Panc1 (cell line): ENCODE data around the gene TEPSIN. TPM values are rescaled to one million over a fixed set of nuclear protein-coding genes. Genes with fewer than 3 reads are reported as not detected.

Experiments used
- ATAC-seq: fragments of 200-7000 bp; cut with Tn5 transposase; 2 replicates; pipeline ENCODE4 v1.9.1; 2020; ENCODE audit warnings: mild to moderate bottlenecking, moderate library complexity
- BruUV-seq: library from RNA; stranded (reverse); fragments of 400-500 nt; replicated peaks from 2 replicates; lab custom pipeline; 2021; lab: Mats Ljungman, UMichigan
- CTCF ChIA-PET: fragments of 300-600 bp; sonication (Branson Sonifier 250); formaldehyde crosslinking; loops from one replicate; lab custom pipeline; 2022; ENCODE audit warnings: antibody characterized with exemption; lab: Charles Lee
- POLR2A ChIA-PET: fragments of 300-600 bp; sonication (Branson Sonifier 250); formaldehyde crosslinking; loops from one replicate; lab custom pipeline; 2022; ENCODE audit warnings: antibody characterized with exemption; lab: Charles Lee
- DNase-seq: peaks from one replicate; pipeline ENCODE4 v3.0.0-alpha.2; 2010; ENCODE audit warnings: low read depth, low spot score
- H3K27ac ChIP-seq: 2 replicates; pipeline ENCODE4 v1.5.1; 2011; ENCODE audit warnings: mild to moderate bottlenecking, low read length, inconsistent platforms
- H3K27me3 ChIP-seq: fragments of 200-500 bp; sonication (Bioruptor generic); 2 replicates; pipeline ENCODE4 v1.6.0; 2014; ENCODE audit warnings: low read length, inconsistent platforms; ENCODE audit not compliant: control insufficient read depth, insufficient read depth
- H3K36me3 ChIP-seq: fragments of 200-500 bp; sonication (Bioruptor generic); 2 replicates; pipeline ENCODE4 v1.5.1; 2014; ENCODE audit warnings: inconsistent platforms, mild to moderate bottlenecking, low read length, moderate library complexity; ENCODE audit not compliant: control insufficient read depth, insufficient read depth
- H3K4me1 ChIP-seq: 2 replicates; pipeline ENCODE4 v1.5.1; 2011; ENCODE audit warnings: inconsistent platforms, mild to moderate bottlenecking, low read length, moderate library complexity; ENCODE audit not compliant: control insufficient read depth, insufficient read depth
- H3K4me3 ChIP-seq, 2 experiments: 2 replicates each; pipeline ENCODE4 v1.5.1; 2011 to 2012; ENCODE audit warnings: low read depth in 2 of 2, low read length in 2 of 2, mild to moderate bottlenecking in 2 of 2, inconsistent platforms in 1 of 2, moderate library complexity in 1 of 2
- H3K9me3 ChIP-seq: fragments of 200-500 bp; sonication (Bioruptor generic); 2 replicates; pipeline ENCODE4 v1.5.1; 2014; ENCODE audit warnings: low read depth, mild to moderate bottlenecking, inconsistent platforms, low read length, moderate library complexity; ENCODE audit not compliant: control insufficient read depth, insufficient read depth
- POLR2AphosphoS5 ChIP-seq: IDR thresholded peaks from 2 replicates; pipeline ENCODE4 v1.6.1; 2012; ENCODE audit warnings: mild to moderate bottlenecking, low read depth, low read length, moderate library complexity
- SIN3A ChIP-seq: IDR thresholded peaks from 2 replicates; pipeline ENCODE4 v1.6.1; 2012; ENCODE audit warnings: low read depth, mild to moderate bottlenecking, low read length, moderate library complexity, borderline replicate concordance; ENCODE audit not compliant: insufficient read depth
- TCF7L2 ChIP-seq: IDR thresholded peaks from 2 replicates; pipeline ENCODE4 v1.6.1; 2011; ENCODE audit warnings: mild to moderate bottlenecking, low read depth, low read length, inconsistent platforms
- in situ Hi-C: cut with HindIII; loops from 2 replicates; pipeline ENCODE4 v1.10.0; 2016; ENCODE audit warnings: low sequenced_read_pairs, low pct_unique_long_range_greater_than_20kb
- intact Hi-C: fragments of 100-400 bp; cut with micrococcal nuclease; formaldehyde crosslinking; loops from one replicate; pipeline ENCODE4 v1.10.0; 2022; ENCODE audit not compliant: unreplicated experiment
- total RNA-seq: library from RNA; stranded (reverse); gene quantifications from one replicate; pipeline ENCODE4 v1.2.1, GENCODE V29; 2021; ENCODE audit not compliant: unreplicated experiment
- TF ChIP-seq, protein P1 (sequence below): fragments of 450-650 bp; IDR thresholded peaks from 2 replicates; pipeline ENCODE4 v1.5.1; 2017; ENCODE audit warnings: mild to moderate bottlenecking
- TF ChIP-seq, protein P2 (sequence below), 2 experiments: IDR thresholded peaks; 2 replicates each; pipeline ENCODE4 v1.6.1; 2011 to 2012; ENCODE audit warnings: low read depth in 2 of 2, control low read depth in 1 of 2, low read length in 1 of 2, mild to moderate bottlenecking in 1 of 2, moderate library complexity in 1 of 2; ENCODE audit not compliant: insufficient read depth in 1 of 2

TEPSIN gene
- total RNA-seq, 1 experiment from 2014 or later = 44.9 TPM

DNA sequence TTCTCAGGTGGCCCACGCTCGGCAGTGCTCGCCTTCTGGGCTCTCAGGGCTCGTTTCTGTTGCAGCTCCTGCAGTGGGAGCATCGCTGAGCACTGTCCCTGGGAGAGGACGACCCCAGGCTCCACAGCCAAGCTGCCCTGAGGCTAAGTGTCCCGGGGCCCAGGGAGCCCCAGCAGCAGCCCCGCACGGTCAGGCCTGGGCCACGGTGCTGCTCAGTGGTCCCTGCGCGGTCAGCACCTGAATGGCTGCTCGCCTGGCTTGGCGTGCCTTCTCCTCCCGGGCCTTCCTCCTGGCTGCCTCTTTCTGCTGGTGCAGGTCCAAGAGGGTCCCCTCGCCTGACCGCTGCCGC lies 39.4 kb downstream of the TEPSIN start:
- BruUV-seq = no TSS peak
- intact Hi-C loops = no loop called here
- Histone ChIP-seq H3K4me1 (no peaks in the 10 kb centered on the region), H3K27me3 (no peaks in the 10 kb centered on the region), H3K4me3 (no peak overlapping the region), H3K36me3 (no peaks in the 10 kb centered on the region), H3K27ac (no peak overlapping the region), H3K9me3 (no peaks in the 10 kb centered on the region)
- in situ Hi-C loops = no loop called here
- TF ChIP-seq TCF7L2 = no peak
- no peak for TF ChIP-seq SIN3A
- ATAC-seq (no peak), DNase-seq (no peak)
- POLR2A ChIA-PET = no interaction called here
- CTCF ChIA-PET = no interaction called here

DNA sequence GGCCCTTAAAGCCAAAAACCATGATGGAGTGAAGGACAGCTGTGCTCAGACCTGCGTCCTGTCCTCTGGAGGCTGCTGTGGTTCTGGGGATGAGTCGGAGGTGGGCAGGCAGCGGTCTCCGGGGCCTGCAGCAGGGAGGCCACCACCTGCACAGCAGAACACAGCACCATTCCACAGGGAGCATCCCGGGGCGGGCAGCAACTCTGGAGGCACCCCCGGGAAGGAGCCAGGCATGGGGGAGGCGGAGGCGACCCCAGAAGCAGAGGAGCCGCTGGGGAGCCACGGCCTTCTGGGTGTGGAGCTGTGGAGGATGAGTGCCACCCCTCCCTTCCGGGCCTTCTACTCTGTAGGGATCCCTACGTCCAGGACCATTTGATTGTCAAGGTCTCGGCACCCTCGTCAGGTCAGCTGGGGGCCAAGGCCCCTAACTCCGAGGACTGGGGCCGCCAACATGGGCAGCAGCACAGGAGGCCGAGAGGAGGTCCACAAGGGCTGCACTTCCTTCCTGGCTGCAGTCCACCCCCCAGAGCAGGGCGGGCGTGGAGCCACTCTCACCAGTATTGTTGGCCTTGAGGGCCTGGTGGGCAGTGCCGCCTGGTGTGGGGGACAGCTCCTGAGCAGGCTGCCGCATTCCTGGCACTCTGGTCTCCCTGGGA lies 39.9 kb downstream of the TEPSIN start:
- intact Hi-C loops = no loop called here
- POLR2A ChIA-PET = no interaction called here
- no peaks in the 10 kb centered on the region for H3K4me1 ChIP-seq
- no peak for DNase-seq
- H3K36me3 ChIP-seq = no peaks in the 10 kb centered on the region
- no peak for ATAC-seq
- no peak overlapping the region for H3K4me3 ChIP-seq
- no TSS peak for BruUV-seq
- H3K27me3 ChIP-seq = no peaks in the 10 kb centered on the region
- H3K27ac ChIP-seq = no peak overlapping the region
- H3K9me3 ChIP-seq = no peaks in the 10 kb centered on the region
- CTCF ChIA-PET = no interaction called here
- in situ Hi-C loops = no loop called here
- TF ChIP-seq SIN3A (no peak), TCF7L2 (no peak), POLR2AphosphoS5 (no peak)
- TF ChIP-seq, protein P1, sequence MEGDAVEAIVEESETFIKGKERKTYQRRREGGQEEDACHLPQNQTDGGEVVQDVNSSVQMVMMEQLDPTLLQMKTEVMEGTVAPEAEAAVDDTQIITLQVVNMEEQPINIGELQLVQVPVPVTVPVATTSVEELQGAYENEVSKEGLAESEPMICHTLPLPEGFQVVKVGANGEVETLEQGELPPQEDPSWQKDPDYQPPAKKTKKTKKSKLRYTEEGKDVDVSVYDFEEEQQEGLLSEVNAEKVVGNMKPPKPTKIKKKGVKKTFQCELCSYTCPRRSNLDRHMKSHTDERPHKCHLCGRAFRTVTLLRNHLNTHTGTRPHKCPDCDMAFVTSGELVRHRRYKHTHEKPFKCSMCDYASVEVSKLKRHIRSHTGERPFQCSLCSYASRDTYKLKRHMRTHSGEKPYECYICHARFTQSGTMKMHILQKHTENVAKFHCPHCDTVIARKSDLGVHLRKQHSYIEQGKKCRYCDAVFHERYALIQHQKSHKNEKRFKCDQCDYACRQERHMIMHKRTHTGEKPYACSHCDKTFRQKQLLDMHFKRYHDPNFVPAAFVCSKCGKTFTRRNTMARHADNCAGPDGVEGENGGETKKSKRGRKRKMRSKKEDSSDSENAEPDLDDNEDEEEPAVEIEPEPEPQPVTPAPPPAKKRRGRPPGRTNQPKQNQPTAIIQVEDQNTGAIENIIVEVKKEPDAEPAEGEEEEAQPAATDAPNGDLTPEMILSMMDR = no peak
- TF ChIP-seq, protein P2, sequence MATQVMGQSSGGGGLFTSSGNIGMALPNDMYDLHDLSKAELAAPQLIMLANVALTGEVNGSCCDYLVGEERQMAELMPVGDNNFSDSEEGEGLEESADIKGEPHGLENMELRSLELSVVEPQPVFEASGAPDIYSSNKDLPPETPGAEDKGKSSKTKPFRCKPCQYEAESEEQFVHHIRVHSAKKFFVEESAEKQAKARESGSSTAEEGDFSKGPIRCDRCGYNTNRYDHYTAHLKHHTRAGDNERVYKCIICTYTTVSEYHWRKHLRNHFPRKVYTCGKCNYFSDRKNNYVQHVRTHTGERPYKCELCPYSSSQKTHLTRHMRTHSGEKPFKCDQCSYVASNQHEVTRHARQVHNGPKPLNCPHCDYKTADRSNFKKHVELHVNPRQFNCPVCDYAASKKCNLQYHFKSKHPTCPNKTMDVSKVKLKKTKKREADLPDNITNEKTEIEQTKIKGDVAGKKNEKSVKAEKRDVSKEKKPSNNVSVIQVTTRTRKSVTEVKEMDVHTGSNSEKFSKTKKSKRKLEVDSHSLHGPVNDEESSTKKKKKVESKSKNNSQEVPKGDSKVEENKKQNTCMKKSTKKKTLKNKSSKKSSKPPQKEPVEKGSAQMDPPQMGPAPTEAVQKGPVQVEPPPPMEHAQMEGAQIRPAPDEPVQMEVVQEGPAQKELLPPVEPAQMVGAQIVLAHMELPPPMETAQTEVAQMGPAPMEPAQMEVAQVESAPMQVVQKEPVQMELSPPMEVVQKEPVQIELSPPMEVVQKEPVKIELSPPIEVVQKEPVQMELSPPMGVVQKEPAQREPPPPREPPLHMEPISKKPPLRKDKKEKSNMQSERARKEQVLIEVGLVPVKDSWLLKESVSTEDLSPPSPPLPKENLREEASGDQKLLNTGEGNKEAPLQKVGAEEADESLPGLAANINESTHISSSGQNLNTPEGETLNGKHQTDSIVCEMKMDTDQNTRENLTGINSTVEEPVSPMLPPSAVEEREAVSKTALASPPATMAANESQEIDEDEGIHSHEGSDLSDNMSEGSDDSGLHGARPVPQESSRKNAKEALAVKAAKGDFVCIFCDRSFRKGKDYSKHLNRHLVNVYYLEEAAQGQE (IDR thresholded peaks at IDR 0.05; ENCODE audit: insufficient read depth in 1 of 2, low read depth in 2 of 2, low read length in 1 of 2) = no peak

DNA sequence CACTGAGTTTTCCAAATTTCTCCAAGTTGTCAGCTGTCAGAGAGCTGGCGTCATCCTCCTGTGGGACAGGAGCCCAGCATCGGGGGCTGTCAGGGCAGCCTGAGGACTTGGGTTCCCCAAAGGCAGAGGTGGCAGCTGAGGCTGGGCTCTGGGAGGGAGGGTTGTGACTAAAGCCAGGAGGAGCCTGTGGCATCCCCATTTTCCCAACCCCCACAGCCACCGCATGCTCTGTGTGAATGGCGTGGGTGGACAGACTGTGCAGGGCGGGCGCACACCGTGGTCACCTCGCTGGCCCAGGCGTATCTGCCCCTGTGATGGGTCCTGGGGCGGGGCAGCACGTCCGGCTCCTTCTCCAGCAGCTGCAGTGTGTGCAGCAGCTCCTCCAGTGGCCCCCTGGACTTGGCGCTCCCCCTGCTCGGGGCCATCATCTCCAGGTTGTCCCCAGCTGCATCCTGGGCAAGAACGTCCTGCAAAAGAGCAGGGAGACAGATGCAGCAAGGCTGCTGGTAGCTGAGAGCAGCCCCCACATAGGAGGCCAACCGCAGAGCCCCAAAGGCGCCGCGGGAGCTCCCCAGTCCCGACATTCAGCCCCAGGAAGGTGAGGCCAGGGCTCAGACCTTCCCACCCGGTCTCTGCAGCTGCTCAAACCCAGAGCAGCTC lies 40.9 kb downstream of the TEPSIN start:
- no peak overlapping the region for H3K27ac ChIP-seq
- no peaks in the 10 kb centered on the region for H3K36me3 ChIP-seq
- ChIA-PET POLR2A (interaction anchor here (0.5 kb wide), 1 partner anchor 25 kb away, joined by 4 read pairs; the partner anchor contains the start of gene CEP131), CTCF (interaction anchor here (0.5 kb wide), 1 partner anchor 11 kb away, joined by 3 read pairs; no protein-coding TSS in a partner anchor)
- TF ChIP-seq, protein P1 = no peak
- TF ChIP-seq TCF7L2 (no peak), SIN3A (no peak), POLR2AphosphoS5 (no peak)
- TF ChIP-seq, protein P2 (IDR thresholded peaks at IDR 0.05; ENCODE audit: insufficient read depth in 1 of 2, low read depth in 2 of 2, low read length in 1 of 2) = no peak
- intact Hi-C loops = no loop called here
- no peak for ATAC-seq
- no peaks in the 10 kb centered on the region for H3K9me3 ChIP-seq
- BruUV-seq = no TSS peak
- no peaks in the 10 kb centered on the region for H3K4me1 ChIP-seq
- no peak overlapping the region for H3K4me3 ChIP-seq
- DNase-seq = no peak
- in situ Hi-C loops = no loop called here
- H3K27me3 ChIP-seq = no peaks in the 10 kb centered on the region
